NCI-H146 treated with DMSO at 0.1 percent for 48 hours (cell line): ENCODE measurements around the gene SLC24A3.

Experiments
- DNase-seq: peaks from one replicate; lab custom pipeline; 2025; ENCODE audit not compliant: unreplicated experiment; lab: John Stamatoyannopoulos, UW

Gene SLC24A3

DNA sequence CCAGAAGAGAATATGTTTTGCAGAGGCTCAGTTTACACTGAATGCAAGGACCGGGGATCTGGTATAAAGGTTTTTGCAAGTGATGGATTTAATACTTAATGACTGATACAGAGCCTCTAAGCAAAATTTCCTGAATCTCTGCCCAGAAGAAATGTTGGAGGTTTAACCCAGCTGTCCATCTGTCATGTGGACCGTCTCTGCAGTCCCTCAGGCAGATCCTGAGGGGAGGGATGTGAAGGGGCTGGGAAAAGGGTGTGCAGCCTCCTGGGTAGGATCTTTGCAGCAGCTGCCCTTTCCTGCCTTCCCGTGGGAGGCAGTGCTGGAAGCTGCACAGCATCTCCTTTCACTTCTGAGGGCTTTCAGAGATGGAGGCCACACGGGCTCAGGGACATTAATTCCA is 207.0 kb downstream of the SLC24A3 start:
- DNase-seq, result no peak

GRCh38 chr20:19423097-19423899 is 210.9 kb downstream of the SLC24A3 start:
- DNase-seq, result no peak

GRCh38 chr20:19423900-19424620 is 211.6 kb downstream of the SLC24A3 start:
- no peak for DNase-seq

GRCh38 chr20:19426356-19426755 is 213.9 kb downstream of the SLC24A3 start:
- DNase-seq, result no peak

GRCh38 chr20:19427480-19427879 is 215.0 kb downstream of the SLC24A3 start:
- DNase-seq, result no peak

DNA sequence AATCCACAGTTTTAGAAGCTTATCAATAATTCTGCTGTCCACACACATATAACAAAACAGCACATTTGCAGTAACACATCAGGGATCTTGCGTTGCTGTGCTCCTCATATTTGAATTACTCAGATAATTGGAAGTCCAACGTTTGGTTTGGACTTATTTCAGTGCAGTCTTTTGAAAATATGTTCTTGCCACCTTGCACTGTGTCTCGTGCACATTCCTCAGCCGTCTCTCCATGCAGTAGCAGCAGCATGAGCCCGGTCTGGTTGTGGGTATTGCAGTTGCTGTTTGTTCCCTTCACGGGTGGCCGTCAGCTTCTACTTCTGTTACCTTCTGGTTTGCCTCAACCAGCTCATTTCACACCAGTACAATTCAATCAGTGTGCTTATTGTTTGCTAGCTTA is 215.5 kb downstream of the SLC24A3 start:
- no peak for DNase-seq

DNA sequence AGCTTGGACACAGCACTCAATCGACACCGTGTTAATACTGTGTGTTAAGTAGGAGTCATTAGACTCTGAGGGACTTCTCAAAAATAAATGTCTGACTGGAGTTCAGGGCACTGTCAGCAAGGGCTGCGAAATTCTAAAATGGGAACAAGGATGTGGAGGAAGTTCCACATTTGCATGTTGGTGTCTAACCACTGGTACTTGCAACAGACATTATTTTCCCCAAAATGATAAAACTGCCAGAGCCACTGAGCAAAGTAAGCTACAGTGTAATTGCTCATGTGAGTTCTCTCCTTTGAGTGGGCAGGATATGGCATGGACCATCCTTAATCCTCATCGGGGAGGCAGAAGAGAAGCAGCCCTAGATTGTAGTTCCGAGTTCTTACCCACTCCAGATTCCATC is 215.9 kb downstream of the SLC24A3 start:
- no peak for DNase-seq

- no peak for DNase-seq
These were observed 217.1 kb downstream of the SLC24A3 start for GRCh38 chr20:19429538-19429937.

DNA sequence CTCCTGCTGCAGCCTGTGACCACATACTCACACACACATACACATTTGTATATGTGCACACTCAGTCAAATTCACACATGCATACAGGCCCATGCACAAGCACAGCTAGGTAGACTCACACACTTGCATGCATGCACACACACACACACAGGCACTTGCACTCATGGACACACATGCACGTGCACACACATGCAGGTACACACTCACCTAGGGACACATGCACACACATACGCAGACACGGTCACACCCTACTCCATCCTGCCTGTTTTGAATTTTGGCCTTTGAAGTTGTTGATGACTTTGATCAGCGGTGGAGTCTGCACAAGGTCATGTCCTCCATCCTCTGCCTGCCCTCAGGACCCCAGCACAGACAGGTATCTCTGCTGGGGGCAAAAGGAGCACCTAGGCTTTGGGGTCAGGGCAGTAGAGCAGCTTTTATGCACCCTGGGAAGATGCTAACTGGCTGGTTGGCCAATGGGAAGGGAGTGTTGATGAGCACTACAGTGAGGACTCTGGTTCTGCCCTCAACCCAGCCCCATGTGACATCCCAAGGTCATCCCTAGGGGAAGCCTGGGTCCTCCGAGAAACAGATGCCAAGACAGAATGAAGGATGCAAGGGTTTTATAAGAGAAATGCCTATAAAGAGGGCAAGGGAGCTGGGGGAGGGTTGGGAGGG is 218.3 kb downstream of the SLC24A3 start:
- no peak for DNase-seq

DNA sequence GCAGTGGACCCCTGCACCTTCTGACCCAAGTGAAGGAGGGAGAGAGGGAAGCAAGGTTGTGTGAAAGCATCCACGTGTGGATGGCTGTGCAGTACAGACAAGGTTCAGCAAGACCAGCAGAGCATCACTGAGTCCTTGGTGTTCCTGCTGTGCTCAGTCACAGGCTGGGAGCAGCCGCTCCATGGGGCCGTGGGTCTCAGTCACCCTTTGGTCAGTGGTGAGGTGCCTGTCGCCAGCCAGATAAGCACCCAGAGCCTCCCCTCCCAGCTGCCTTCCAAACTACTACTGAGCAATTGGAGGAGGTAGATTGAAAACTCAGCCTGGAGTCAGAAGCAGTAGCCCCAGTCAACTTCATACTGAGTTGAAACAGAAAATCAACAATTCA is 218.9 kb downstream of the SLC24A3 start:
- DNase-seq, result no peak

DNA sequence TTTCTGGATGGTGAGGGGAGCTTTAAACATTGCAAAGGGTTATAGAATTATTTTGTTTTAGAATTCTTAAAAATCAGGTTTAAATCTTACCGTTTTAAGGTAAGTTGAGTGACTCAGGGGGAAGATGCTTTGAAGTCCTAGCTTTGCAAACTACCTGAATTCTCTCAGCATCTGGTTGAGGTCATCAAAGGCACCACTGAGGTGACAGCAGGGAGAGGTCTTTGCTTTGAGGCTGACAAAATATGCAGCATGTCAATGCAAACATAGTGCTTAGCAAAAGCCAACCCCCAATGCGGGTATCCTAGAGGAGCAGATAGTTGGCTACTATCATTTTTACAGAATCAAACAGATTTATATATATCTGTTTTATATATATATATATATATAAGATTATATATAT is 219.5 kb downstream of the SLC24A3 start:
- DNase-seq, result no peak

DNA sequence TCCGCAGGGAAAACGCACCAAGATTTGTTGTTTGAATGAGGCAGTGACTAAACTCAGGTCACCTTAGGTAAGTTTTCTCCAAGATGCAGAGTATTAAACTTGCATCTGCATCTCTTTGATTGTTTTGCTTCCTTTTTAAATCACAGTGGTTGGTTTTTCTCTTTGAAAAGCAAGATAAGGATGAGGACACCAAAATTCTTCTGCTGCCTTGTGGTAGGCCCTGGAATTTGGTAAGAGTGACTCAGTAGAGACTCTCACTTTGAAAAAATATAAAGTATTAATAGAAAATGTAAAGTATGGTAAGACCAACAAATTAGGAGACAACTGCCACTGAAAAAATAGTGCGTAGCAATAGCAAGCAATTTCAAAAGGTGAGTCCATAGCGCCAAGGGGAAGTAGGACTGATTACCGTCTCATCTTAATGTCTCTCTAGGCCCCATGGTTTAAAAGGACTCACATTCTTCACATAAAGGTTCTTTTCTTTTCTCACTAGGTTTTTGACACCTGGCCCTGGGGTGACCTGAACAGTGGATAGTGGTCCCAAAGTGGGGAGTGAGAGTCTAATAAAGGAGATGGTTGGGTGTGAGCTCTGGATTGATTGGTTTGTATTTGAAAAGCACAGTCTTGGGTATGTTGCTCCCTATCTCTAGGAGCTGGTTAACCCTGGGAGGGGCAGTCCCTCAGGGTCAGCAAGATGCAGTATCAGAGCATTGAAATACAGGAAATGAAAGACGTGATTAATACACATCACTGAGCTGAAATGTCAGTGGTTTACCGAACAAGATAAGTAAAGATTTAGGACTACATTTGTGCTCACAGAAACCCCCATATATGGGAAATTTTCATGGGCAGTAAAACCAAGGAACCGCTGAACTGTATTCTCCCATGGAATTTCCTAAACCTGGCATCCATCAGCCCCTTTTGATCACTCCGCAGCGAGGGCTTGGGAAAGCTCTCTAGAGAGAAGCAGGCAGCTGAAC is 221.2 kb downstream of the SLC24A3 start:
- no peak for DNase-seq

DNA sequence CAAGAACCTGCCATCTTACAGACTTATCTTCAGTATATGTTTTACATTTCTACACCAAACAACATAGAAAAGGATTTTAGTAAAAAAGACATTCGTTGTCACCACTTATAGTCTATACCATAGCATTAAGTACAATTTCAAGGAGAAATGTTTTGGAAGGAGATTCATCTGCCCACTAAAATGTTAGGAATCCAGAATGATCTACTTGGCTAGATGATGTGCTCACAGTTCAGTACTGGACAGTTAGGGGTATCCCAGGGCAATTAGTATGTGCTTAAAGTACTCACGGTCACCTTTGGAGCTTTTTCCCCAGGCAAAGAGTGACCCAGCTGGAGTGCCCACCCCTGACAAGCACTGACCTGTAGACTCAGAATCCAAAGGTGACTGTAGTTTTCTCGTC is 222.9 kb downstream of the SLC24A3 start:
- DNase-seq, result no peak

- DNase-seq, result no peak
These were observed 223.4 kb downstream of the SLC24A3 start for GRCh38 chr20:19435821-19436220.

GRCh38 chr20:19438488-19438887 is 226.0 kb downstream of the SLC24A3 start:
- DNase-seq, result no peak

- no peak for DNase-seq
These were observed 228.5 kb downstream of the SLC24A3 start for GRCh38 chr20:19440660-19441527.

- DNase-seq, result no peak
These were observed 233.8 kb downstream of the SLC24A3 start for GRCh38 chr20:19446246-19446645.

DNA sequence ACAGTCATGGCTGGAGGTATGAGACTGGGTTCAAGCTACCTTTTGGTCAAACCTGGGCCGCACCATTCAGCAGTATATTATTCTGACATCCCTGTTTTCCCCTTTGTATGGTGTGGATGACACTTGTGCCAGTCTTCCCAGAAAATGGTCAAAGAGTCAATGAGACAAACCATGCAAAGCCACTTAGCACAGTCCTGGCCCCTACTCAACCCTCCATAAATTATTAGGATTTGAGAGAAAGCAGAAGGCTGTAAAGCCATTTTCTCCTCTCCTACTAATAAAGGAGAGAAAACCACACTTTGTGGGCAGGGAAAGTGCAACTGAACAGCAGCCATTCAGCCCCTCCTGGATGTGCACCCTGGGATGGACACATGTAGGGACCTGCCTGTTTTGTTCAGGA is 236.2 kb downstream of the SLC24A3 start:
- DNase-seq, result no peak

DNA sequence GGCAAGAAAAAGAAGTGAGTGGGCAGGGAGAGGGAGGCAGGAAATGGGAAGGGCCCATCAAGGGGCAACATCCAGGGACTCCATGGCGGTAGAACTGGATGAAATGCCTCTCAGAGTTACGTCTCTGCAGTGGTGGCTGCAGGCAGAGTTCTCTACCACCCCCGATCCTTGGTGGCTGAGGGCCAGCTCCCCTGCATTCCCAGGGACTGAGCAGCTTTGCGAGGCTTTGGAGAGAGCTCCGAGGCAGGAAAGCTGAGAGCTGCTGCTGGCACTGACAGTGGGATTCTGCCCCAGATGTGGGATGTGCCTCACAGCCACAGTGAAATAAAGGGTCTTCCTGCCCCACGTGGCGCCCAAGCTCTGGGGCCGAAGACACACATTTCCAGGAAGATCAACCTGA is 236.6 kb downstream of the SLC24A3 start:
- DNase-seq, result no peak
